OCI-LY3 (cell line): ENCODE results near the gene TMEM130.

ENCODE experiments used
- H2AFZ ChIP-seq: fragments of 200-600, 300-600 bp; shearing (Covaris generic); 2 replicates; pipeline ENCODE4 v1.6.0; 2014; ENCODE audit warnings: antibody characterized with exemption, low read depth, low read length
- H3K27ac ChIP-seq: fragments of 200-600, 300-600 bp; sonication (generic); 2 replicates; pipeline ENCODE4 v1.5.1; 2014; ENCODE audit warnings: mild to moderate bottlenecking, low read length, moderate library complexity, mixed read lengths
- H3K27me3 ChIP-seq: fragments of 200-600, 300-600 bp; sonication (generic); 2 replicates; pipeline ENCODE4 v1.6.1; 2014; ENCODE audit warnings: low read depth, low read length, mixed read lengths
- H3K36me3 ChIP-seq: fragments of 200-600, 300-600 bp; sonication (generic); replicated peaks from 2 replicates; pipeline ENCODE3; 2014; ENCODE audit warnings: low read depth, low read length, mixed read lengths
- H3K4me1 ChIP-seq: fragments of 300-600, 200-600 bp; sonication (generic); 2 replicates; pipeline ENCODE4 v1.6.1; 2014; ENCODE audit warnings: low read length, mixed read lengths
- H3K4me2 ChIP-seq: fragments of 200-600, 300-600 bp; sonication (generic); 2 replicates; pipeline ENCODE4 v1.6.1; 2014; ENCODE audit warnings: low read length, mixed read lengths
- H3K4me3 ChIP-seq: fragments of 300-600, 200-600 bp; sonication (generic); 2 replicates; pipeline ENCODE4 v1.5.1; 2014; ENCODE audit warnings: antibody characterized with exemption, mild to moderate bottlenecking, low read length, moderate library complexity
- H3K79me2 ChIP-seq: fragments of 300-600, 200-600 bp; shearing (Covaris generic); 2 replicates; pipeline ENCODE4 v1.6.1; 2014; ENCODE audit warnings: mild to moderate bottlenecking, low read length, mixed read lengths
- H3K9ac ChIP-seq: fragments of 300-600, 200-600 bp; shearing (Covaris generic); 2 replicates; pipeline ENCODE4 v1.6.0; 2014; ENCODE audit warnings: mild to moderate bottlenecking, low read length, moderate library complexity
- H3K9me3 ChIP-seq: fragments of 200-600, 300-600 bp; shearing (Covaris generic); 2 replicates; pipeline ENCODE4 v1.6.1; 2014; ENCODE audit warnings: low read length, mixed read lengths; ENCODE audit not compliant: insufficient read depth
- H4K20me1 ChIP-seq: fragments of 200-600, 300-600 bp; sonication (generic); 2 replicates; pipeline ENCODE4 v1.6.1; 2016; ENCODE audit warnings: low read length, mixed read lengths; ENCODE audit not compliant: insufficient read depth
- EZH2phosphoT487 ChIP-seq: fragments of 200-600 bp; shearing (Covaris generic); IDR thresholded peaks from 2 replicates; pipeline ENCODE4 v1.6.1; 2018; ENCODE audit warnings: antibody characterized with exemption, mixed run types, low read depth
- TF ChIP-seq, protein P1 (sequence below): fragments of 200-600, 300-600 bp; sonication (generic); IDR thresholded peaks from 2 replicates; pipeline ENCODE4 v1.5.1; 2014; ENCODE audit warnings: antibody characterized with exemption, low read length, low read depth

Gene TMEM130

GRCh38 chr7:98899816-98900215 is 30.0 kb upstream of the TMEM130 start:
- Histone ChIP-seq H3K9me3 (no peaks in the 10 kb centered on the region), H3K4me3 (no peak overlapping the region), H3K79me2 (no peaks in the 10 kb centered on the region), H3K36me3 (peaks cover 66% of the 10 kb centered on the region), H2AFZ (no peak overlapping the region), H3K27ac (no peak overlapping the region), H3K4me1 (no peaks in the 10 kb centered on the region), H3K9ac (no peak overlapping the region), H4K20me1 (no peaks in the 10 kb centered on the region), H3K27me3 (no peaks in the 10 kb centered on the region), H3K4me2 (no peak overlapping the region)
- TF ChIP-seq, protein P1, sequence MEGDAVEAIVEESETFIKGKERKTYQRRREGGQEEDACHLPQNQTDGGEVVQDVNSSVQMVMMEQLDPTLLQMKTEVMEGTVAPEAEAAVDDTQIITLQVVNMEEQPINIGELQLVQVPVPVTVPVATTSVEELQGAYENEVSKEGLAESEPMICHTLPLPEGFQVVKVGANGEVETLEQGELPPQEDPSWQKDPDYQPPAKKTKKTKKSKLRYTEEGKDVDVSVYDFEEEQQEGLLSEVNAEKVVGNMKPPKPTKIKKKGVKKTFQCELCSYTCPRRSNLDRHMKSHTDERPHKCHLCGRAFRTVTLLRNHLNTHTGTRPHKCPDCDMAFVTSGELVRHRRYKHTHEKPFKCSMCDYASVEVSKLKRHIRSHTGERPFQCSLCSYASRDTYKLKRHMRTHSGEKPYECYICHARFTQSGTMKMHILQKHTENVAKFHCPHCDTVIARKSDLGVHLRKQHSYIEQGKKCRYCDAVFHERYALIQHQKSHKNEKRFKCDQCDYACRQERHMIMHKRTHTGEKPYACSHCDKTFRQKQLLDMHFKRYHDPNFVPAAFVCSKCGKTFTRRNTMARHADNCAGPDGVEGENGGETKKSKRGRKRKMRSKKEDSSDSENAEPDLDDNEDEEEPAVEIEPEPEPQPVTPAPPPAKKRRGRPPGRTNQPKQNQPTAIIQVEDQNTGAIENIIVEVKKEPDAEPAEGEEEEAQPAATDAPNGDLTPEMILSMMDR: no peak
- TF ChIP-seq EZH2phosphoT487: no peak

GRCh38 chr7:98892609-98893008 is 22.8 kb upstream of the TMEM130 start:
- Histone ChIP-seq H3K9ac (no peak overlapping the region), H3K27ac (no peak overlapping the region), H3K79me2 (no peaks in the 10 kb centered on the region), H3K36me3 (peaks cover 39% of the 10 kb centered on the region), H3K4me1 (peaks cover 12% of the 10 kb centered on the region), H2AFZ (no peak overlapping the region), H3K9me3 (no peaks in the 10 kb centered on the region), H4K20me1 (peaks cover 8% of the 10 kb centered on the region), H3K4me3 (no peak overlapping the region), H3K27me3 (no peaks in the 10 kb centered on the region), H3K4me2 (no peak overlapping the region)
- TF ChIP-seq, protein P1: no peak
- no peak for TF ChIP-seq EZH2phosphoT487

DNA sequence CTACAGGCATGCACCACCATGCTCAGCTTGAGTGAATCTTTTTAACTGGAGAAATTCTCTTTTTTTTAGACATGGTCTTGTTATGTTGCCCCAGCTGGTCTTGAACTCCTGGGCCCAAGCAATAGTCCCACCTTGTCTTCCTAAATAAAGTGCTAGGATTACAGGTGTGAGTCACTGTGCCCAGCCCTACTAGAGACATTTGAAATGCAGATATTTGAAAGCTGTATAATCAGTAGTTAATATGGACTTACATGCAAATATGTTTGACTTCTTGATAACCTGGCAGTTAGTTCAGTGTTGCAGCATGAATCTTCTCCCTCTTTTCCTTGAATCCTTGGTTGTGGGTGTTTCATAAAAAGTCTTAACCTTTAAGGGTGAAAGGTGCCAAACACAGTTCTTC is 17.2 kb upstream of the TMEM130 start:
- peaks cover 8% of the 10 kb centered on the region for H4K20me1 ChIP-seq

DNA sequence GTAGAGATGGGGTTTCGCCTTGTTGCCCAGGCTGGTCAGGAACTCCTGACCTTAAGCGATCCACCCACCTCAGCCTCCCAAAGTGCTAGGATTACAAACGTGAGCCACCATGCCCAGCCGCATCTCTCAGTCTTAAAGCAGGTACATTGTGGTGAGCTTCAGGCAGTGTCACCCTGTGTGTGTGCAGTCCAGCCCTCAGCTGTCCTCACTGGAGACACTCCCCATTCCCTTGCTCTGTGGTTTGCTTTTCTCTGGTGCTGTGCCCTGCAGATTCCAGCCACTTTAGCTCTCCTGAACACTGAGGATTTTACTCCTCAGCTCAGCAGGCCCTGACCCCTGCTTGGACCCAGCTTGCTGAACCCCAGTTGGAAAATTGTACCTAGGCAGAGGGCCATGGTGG is 14.6 kb upstream of the TMEM130 start:
- Histone ChIP-seq H3K4me1 (peaks cover 4% of the 10 kb centered on the region), H3K9ac (no peak overlapping the region), H3K79me2 (peaks cover 23% of the 10 kb centered on the region), H3K27ac (no peak overlapping the region), H4K20me1 (peaks cover 18% of the 10 kb centered on the region), H3K27me3 (no peaks in the 10 kb centered on the region), H3K9me3 (no peaks in the 10 kb centered on the region), H3K4me2 (no peak overlapping the region), H2AFZ (no peak overlapping the region), H3K4me3 (no peak overlapping the region), H3K36me3 (peaks cover 29% of the 10 kb centered on the region)
- TF ChIP-seq, protein P1: no peak
- no peak for TF ChIP-seq EZH2phosphoT487

More for the DNA sequence above, 17.2 kb upstream of the TMEM130 start:
- TF ChIP-seq, protein P1: no peak
- no peak for TF ChIP-seq EZH2phosphoT487
- no peak overlapping the region for H2AFZ ChIP-seq
- peaks cover 12% of the 10 kb centered on the region for H3K4me1 ChIP-seq
- H3K79me2 ChIP-seq: peaks cover 6% of the 10 kb centered on the region; the same call in 1 of the 2 replicates
- no peak overlapping the region for H3K27ac ChIP-seq
- no peaks in the 10 kb centered on the region for H3K9me3 ChIP-seq
- H3K36me3 ChIP-seq: peaks cover 24% of the 10 kb centered on the region
- no peak overlapping the region for H3K4me3 ChIP-seq
- H3K4me2 ChIP-seq: no peak overlapping the region
- no peak overlapping the region for H3K9ac ChIP-seq
- no peaks in the 10 kb centered on the region for H3K27me3 ChIP-seq
